ENCODE results near the gene WIPF2.

Gene WIPF2

GRCh38 chr17:40219594-40220338 is 662 bp downstream of the WIPF2 start (continued):
- TF ChIP-seq ZNF366 (tag by site-specific recombination; conservative IDR thresholded peaks at IDR 0.05) (0 out of 2 replicates have a peak, but pooled peaks have one; percentile 48), ZBTB17 (tag by site-specific recombination; IDR thresholded peaks at IDR 0.05) (0 out of 2 replicates have a peak, but pooled peaks have one; percentile 21), ZNF155 (tag by site-specific recombination; IDR thresholded peaks at IDR 0.05) (no peak), ZNF324 (tag by site-specific recombination; IDR thresholded peaks at IDR 0.05) (no peak; the same call in none of the 2 replicates), ZNF510 (tag by site-specific recombination; IDR thresholded peaks at IDR 0.05; ENCODE audit: insufficient replicate concordance) (no peak), ZBTB49 (tag by site-specific recombination; IDR thresholded peaks at IDR 0.05; ENCODE audit: low read depth) (no peak), MZF1 (tag by site-specific recombination; IDR thresholded peaks at IDR 0.05; ENCODE audit: borderline replicate concordance) (peak; percentile 92), ZNF391 (tag by site-specific recombination; IDR thresholded peaks at IDR 0.05; ENCODE audit: borderline replicate concordance, low read depth) (peak; percentile 81; the same call in 1 of the 2 replicates), ELK4 (IDR thresholded peaks at IDR 0.05; ENCODE audit: borderline replicate concordance, low read depth, low read length) (no peak), ZNF350 (tag by site-specific recombination; IDR thresholded peaks at IDR 0.05) (no peak), YY1 (tag by site-specific recombination; IDR thresholded peaks at IDR 0.05) (no peak; the same call in 1 of the 2 replicates), KLF8 (tag by site-specific recombination; IDR thresholded peaks at IDR 0.05) (peak; percentile 26), ZSCAN23 (tag by site-specific recombination; IDR thresholded peaks at IDR 0.05) (no peak; the same call in 1 of the 2 replicates), ZNF555 (tag by site-specific recombination; conservative IDR thresholded peaks at IDR 0.05) (no peak), MYNN (tag by site-specific recombination; IDR thresholded peaks at IDR 0.05; ENCODE audit: borderline replicate concordance) (no peak), KLF17 (tag by site-specific recombination; IDR thresholded peaks at IDR 0.05) (peak; percentile 42), TSHZ1 (tag by site-specific recombination; IDR thresholded peaks at IDR 0.05; ENCODE audit: borderline replicate concordance) (no peak), ZNF280D (tag by site-specific recombination; IDR thresholded peaks at IDR 0.05) (no peak), ZNF549 (tag by site-specific recombination; IDR thresholded peaks at IDR 0.05) (no peak), CTCF (tag by site-specific recombination; IDR thresholded peaks at IDR 0.05) (no peak), ZNF596 (tag by site-specific recombination; IDR thresholded peaks at IDR 0.05) (no peak), ZNF530 (tag by site-specific recombination; IDR thresholded peaks at IDR 0.05; ENCODE audit: low read depth) (no peak), ZBTB20 (tag by site-specific recombination; IDR thresholded peaks at IDR 0.05) (peak; percentile 65; the same call in 1 of the 2 replicates)
